Gastroesophageal sphincter (tissue), 3 donors: ENCODE measurements around the gene RNF144A.

Experiments
- CTCF ChIP-seq, 4 experiments: fragments of 200-600 bp in 2 of 4; fragments of 450-650 bp in 2 of 4; sonication (generic) in 1 of 4; IDR thresholded peaks; one replicate each; pipeline ENCODE4 v1.5.1; 2017 to 2019; ENCODE audit warnings: antibody characterized with exemption in 4 of 4, mild to moderate bottlenecking in 2 of 4, moderate library complexity in 2 of 4
- POLR2A ChIP-seq, 2 donors: fragments of 450-650 bp; IDR thresholded peaks; one replicate each; pipeline ENCODE4 v1.6.1; 2017; ENCODE audit warnings: antibody characterized with exemption in 2 of 2, mild to moderate bottlenecking in 2 of 2, moderate library complexity in 1 of 2
- POLR2AphosphoS5 ChIP-seq: sonication (generic); formaldehyde crosslinking; IDR thresholded peaks from one replicate; pipeline ENCODE4 v1.6.1; 2017; ENCODE audit warnings: antibody characterized with exemption

DNA sequence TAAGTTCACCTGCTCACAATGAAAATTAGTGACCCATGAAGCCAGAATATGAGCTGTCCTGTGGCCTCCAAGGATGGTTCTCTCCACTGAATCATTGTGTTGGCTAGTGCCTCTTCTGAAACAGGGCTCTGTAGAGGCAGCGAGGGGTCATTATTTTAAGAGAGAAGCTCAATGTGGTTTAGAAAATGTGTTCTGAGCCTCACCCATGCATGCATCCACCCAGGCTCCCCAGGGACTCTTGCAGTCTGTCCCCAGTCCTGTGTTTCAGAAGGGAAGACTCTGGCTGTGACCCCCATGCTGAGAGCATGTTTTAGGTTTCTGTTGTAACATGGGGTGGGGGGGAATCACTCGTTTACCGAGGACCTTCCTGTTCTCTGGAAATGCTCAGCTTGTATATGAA lies 135.2 kb downstream of the RNF144A start:
- TF ChIP-seq POLR2A (IDR thresholded peaks at IDR 0.05) = no peak
- no peak for TF ChIP-seq CTCF (IDR thresholded peaks at IDR 0.05)
- TF ChIP-seq POLR2AphosphoS5 = no peak
